ENCODE data around the gene GPR26. TPM values are rescaled to one million over a fixed set of nuclear protein-coding genes. Genes with fewer than 3 reads are reported as not detected.
"Not testable (repeated sequence)": the region's sequence is repeated elsewhere in the genome, so short reads cannot be mapped to it uniquely, and the experiment has no call there.

GPR26 gene
- polyA plus RNA-seq, 4 donors, result 0.01 TPM; not detected in 3

DNA sequence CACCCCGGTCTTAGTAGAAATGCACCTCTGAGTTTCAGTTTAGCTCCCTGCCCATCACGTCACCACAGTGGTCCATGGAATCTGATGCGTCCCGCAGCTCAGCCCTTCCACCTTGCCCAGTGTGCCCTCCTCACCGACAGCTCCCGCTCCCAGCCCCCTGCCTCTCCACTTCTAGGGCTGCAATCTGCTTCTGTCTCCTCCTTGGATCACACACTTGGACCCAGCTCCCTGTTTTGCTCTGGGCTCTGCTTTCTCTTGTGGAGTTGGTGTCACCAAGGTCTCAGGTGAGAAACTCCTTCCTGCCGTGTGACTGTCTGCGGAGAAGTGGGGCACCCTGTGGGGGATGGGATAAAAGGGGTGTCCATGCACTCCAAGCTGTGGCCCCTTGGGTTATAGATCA, 37.9 kb downstream of the GPR26 start:
- no peak for DNase-seq (ENCODE audit: low read depth in 4 of 4, low spot score in 3 of 4)

DNA sequence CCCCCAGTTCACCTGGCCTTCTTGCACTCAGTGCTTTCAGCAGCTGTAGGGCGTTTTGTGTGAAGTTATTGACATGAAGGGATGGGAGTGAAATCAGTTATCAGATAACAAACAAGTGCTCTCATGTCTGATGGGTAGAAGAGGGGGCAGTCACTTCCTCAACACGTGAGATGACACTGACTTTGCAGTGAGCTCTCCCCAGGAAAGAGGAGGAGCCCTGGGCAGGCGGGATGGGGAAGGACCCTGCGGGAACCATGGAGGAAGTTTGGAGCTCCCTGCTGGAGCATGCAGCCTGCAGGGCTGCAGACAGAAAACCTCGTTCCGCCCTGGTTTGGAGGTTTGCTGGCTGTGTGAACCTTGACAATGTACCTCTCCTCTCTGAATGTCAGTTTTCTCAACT, 38.7 kb downstream of the GPR26 start:
- no peak for DNase-seq (ENCODE audit: low read depth in 4 of 4, low spot score in 3 of 4)

DNA sequence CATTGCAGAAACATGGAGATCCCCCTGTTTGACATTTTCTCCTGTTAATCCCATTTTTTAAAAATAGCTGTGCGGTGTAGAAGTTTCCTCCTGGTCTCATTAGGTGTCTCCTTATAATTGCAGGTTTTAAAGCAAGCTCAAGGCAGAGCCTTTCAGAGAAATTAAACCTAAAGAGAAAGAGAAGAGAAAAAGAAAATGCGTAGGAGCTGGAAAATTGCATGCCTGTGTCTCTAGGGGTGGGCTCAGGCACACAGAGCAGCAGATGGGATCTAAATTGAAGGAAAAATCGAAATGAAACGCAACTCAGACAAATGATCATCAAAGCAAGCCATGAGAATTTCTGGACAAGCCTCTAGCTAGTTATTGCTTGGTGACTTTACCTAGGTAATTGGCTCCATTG, 40.1 kb downstream of the GPR26 start:
- no peak for DNase-seq (ENCODE audit: low read depth in 4 of 4, low spot score in 3 of 4)

DNA sequence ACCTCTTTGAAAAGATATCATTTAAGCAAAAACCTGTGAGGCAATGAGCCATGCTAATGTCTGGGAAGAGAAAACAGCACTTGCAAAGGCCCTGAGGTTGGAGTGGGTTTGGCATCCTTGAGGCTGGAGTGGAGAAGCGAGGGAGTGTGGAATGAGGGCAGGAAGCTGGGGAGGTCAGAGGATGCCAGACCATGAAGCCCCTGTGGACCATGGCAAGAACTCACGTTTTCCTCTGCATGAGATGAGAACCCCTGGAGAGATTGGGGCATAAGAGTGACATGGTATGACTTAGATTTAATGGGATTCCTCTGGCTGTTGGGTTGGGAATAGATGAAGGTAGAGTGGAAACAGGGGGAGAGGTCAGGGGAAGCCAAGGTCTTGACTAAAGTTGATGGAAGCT, 49.4 kb downstream of the GPR26 start:
- no peak for DNase-seq (ENCODE audit: low read depth in 4 of 4, low spot score in 3 of 4)

DNA sequence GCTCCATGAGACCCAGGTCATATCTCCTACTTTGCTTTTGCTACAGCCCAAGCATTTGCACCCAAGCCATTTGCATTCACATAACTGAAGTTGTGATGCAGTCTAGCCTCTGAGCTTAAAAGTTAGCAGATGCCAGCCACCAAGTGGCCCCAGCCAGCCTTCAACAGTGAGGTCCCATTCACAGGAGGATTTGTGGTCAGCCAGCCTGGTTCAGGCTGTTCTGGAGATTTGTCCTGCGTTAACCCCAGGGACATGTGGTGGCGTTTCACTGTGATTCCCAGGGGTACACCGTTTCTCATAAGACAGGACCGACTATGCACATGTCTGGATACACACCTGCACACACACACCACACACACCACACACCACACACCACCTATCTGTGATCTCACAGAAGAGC, 51.2 kb downstream of the GPR26 start:
- no peak for DNase-seq (ENCODE audit: low read depth in 4 of 4, low spot score in 3 of 4)

DNA sequence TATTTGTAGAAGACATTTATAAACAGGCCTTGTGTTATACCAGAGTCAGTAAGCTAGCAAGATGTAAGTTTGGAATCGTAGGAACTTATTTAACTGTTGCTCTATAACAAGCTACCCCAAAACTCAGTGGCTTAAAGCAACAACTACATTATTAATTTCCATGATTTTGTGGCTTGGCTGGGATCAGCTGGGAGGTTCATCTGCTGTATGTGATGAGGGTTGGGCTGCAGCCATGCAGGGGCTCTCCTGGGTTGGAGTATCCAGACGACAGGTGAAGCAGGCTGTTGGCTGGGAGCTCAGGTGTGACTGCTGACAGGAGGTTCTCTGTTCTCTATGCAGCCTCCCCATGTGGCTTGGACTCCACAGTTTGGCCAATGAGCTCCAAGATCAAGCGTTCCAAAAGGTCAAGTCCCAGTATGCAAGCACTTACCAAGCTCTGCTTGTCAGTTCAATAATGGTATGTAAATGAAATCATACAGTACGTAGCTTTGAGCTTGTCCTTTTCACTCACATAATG, 52.4 kb downstream of the GPR26 start:
- no peak for DNase-seq (ENCODE audit: low read depth in 4 of 4, low spot score in 3 of 4)

DNA sequence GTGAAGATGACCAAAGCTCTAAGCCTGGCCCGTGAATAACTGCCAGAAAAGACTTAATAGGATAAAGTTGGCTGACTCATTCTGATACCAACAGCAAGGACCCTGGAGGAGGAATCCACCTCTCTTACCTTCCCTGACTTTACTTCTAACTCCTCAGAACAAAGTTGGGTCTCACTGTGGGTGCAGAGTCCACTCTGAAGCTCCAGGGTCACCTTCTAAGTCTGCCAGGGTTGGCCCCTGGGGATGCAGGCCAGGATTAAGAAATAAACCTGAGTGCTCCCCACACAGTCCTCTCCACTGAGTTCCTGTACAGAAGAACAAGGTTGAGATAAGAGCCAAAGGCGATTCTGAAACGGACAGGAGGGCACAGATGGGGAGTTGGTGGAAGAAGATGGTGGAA, 54.4 kb downstream of the GPR26 start:
- no peak for DNase-seq (ENCODE audit: low read depth in 4 of 4, low spot score in 3 of 4)

DNA sequence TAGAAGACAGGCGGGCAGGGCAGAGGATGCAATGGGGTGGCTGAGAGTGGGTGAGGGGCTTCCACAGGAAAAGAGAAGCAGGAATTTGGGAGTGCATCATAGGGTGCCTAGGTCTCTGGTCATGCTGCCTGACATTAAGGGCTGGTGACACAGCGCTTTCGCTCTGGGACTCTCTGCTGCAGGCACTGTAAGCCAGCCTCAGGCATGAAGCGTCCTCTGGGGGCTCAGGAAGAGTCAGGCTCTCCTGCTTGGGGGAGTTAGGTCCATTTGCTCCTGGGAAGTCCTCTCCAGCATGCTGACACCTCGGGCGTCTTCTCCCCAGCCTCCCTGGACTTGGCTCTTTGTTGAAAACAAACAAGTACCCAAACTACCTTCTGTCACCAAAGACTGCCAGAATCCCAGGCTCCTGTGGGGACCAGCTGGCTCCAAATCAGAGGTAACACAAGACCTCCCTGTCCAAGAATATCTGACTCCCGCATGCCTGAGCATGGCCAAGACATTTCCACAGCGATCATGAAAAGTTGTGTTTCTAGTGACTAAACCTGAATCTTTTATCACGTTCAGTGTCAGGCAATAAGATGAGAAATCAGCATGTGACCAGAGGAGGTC, 55.4 kb downstream of the GPR26 start:
- no peak for DNase-seq (ENCODE audit: low read depth in 4 of 4, low spot score in 3 of 4)

DNA sequence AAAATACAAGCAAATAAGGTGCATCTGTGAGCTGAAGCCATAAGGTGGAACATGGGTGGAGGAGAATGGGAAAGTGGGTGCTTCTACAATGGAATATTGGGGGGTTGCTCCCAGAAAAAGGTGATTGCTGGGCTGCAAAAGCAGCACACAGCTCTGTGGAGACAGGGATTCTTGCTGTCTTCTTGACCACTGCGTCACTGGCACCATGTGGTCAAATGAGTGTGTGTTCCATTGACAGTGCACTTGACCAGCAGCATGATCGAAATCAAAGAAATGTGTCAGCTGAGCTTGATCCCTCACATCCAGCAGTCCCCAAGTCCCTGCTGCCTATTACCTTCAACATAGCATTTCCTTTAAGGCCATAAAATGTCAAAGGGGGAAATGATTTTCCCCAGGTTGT, 56.2 kb downstream of the GPR26 start:
- no peak for DNase-seq (ENCODE audit: low read depth in 4 of 4, low spot score in 3 of 4)

DNA sequence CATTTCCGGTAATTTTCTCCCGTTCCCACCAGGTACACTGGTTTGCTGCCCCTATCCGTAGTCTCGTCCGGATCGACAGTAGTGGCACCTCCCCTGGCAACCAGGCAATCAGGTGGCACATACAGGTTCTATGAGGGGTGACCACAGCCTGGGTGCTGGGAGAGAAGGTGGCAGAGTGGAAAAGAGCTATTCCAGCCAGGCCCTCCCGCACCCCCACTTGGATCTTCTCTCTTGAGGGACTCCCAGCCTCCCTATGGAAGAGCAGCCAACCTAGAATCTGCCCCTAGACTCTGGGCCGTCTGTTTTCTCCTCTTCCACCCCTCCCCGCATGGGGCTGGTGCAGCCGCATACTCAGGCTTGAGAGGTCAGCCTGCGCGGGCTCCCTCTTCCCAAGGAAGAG, 58.6 kb downstream of the GPR26 start:
- no peak for DNase-seq (ENCODE audit: low read depth in 4 of 4, low spot score in 3 of 4)

DNA sequence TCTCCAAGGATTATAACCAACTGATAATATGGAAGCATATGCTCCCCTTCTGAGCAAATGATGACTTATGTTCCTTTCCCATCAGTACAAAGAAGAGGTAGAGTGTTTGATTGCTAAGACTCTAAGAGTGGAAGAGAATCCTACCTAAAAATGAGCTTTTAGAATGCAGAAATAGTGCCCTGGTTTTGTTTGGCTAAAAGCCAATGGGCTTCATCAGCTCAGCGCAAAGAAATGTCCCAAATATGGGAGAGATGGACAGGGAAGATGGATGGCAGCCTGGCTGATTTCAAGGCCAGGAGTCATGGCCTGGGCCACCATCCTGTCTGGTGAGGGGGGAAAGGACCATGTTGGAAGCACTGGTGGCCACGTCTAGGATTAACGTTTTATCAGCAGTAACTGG, 60.2 kb downstream of the GPR26 start:
- DNase-seq (ENCODE audit: low read depth in 4 of 4, low spot score in 3 of 4), result no peak

DNA sequence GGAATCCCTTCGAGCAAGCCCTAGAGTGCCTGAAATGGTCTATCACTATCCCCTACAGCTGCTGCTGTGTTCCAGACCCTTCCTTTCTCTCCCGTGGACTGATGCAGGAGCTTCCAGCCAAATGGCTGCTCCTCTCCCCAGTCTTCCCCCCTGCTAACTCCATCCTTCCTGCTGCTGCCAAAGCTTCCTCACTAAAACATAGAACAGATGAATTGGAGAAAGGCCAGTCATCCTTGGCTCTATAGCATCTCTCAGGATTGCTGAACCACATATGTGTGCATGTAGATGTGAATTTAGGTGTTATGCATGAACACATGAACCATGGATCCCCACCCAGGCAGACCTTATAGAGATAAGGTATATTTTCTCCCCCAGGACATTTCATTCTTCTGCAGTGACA, 60.7 kb downstream of the GPR26 start:
- no peak for DNase-seq (ENCODE audit: low read depth in 4 of 4, low spot score in 3 of 4)

DNA sequence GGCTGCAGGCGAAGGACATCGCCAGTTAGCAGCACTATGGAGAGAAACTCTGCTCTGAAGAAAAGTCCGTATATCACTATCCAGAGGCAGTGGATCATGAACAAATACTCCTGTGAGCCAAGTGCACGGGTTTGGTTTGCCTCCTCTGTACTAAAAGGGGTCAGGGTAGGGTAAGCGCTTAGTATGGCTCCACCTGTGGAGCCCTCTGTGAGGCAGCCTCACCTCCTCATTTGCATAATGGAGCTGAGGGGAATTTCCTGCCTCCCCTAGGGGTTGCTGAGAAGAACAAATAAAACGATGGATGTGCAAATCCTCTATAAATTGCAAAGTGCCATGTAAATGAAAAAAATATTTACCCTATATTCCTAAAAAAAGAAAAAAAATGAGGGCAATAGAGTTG, 63.4 kb downstream of the GPR26 start:
- DNase-seq (ENCODE audit: low read depth in 4 of 4, low spot score in 3 of 4), result no peak

DNA sequence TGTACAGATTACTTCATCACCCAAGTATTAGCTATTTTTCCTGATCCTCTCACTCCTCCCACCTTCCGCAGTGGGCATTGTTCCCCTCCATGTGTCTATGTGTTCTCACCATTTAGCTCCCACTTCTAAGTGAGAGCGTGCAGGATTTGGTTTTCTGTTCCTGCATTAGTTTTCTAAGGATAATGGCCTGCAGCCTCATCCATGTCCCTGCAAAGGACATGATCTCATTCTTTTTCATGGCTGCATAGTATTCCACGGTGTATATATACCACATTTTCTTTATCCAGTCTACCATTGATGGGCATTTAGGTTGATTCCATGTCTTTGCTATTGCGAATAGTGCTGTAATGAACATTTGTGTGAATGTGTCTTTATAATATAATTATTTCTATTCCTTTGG, 70.8 kb downstream of the GPR26 start:
- DNase-seq (ENCODE audit: low read depth in 4 of 4, low spot score in 3 of 4), result not testable (repeated sequence)

DNA sequence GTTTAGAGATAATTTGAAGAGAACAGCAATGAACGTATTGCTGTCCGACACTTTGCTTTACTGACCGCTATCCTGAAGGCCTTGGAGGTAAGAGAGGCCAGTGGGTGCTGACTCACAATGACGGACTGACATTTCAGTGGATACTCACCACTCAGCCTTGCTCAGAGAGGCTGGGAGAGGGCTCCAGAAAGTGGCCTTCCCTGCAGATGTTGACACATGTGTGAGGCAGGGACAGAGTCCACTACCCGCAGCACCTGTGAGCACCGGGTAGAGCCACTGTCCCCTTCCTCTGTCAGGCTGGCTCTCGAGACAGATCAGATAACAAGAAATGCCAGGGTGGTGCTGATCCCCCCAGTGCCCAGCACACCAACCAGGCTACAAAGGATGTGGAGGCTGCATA, 75.0 kb downstream of the GPR26 start:
- no peak for DNase-seq (ENCODE audit: low read depth in 4 of 4, low spot score in 3 of 4)

DNA sequence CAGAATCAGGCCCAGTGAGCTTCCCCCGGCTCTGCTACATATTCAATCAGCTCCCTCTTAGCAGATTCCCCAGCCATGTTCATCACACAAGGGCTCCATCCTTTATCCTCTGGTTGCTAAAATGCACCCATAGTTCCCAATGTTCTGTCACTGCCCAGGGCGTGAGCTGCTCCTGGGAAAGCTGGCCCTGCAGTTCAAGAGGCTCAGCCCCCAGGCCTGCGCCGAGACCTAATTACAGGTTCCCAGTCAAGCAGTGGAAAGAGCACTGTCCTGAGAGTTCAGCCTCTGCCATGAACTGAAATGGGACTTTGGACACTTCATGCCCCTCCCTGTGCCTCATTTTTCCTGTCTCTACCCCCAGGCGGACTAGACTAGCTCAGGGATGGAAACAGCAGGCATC, 75.6 kb downstream of the GPR26 start:
- DNase-seq (ENCODE audit: low read depth in 4 of 4, low spot score in 3 of 4), result no peak

DNA sequence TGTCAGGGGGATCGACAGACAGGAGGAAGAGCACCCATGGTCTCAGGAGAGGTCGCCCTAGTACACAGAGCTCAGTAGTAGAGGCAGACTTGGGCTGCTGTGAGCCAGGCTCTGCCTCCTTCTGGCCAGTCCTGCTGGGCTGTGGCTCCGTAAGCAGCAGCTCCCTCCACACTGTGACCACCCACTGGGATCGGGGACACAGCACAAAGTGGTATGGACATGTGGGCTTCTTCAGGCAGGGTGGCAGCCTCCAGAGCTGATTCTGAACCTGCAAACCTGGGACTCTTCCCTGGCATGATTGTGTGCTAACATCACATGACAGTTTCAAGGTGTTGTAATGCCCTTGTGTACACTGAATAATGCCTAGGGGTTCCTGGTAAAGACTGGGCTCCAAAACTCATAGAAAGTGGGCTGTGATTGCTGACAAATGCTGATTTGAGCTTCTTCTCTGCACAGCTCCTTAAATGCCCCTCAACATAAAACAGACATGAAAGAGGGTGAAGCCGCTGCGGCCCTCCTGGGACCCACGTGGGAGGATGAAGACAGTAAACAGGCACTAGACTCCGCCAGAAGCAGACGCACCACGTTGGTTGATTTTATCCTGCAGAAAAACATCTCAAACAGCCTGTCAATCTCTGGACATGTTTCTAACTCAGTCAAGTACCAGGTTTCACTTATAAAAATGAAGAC, 76.7 kb downstream of the GPR26 start:
- DNase-seq (ENCODE audit: low read depth in 4 of 4, low spot score in 3 of 4), result no peak

DNA sequence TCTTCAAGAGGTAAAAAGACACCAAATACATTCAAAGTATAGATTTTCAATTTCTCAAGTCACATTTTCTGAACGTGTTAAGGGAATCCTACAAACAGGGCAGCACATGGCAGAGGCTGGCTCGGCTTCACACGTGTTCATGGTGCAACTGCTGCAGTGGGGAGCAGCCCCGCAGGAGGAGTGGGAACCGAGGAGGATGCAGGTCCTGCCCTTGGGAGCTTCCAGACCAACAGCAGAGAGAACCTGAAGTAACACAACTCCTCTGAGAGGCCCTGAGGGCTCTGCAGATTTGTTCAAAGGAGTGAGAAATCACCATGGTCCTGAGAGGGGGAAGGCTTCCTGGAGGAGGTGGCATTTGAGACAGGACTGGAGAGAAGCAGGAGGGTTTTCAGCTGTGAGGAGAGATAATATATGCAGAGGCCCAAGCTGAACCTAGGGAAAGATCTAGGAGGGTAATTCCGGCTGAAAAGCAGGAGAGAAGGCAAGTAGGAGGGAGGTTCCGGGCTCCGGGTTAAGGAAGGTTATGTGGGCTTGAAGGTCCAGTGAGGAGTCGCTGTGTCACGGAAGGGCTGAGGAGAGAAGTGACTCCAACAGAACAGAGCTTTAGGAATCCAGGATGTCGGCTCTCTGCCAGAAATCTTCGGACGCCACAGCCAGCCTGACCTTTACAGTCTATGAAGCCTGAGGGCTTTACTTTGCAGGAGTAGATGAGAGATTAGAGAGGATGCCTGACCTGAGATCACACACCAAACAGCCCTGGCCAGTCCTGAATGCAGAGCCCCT, 77.5 kb downstream of the GPR26 start:
- DNase-seq (ENCODE audit: low read depth in 4 of 4, low spot score in 3 of 4), result no peak

DNA sequence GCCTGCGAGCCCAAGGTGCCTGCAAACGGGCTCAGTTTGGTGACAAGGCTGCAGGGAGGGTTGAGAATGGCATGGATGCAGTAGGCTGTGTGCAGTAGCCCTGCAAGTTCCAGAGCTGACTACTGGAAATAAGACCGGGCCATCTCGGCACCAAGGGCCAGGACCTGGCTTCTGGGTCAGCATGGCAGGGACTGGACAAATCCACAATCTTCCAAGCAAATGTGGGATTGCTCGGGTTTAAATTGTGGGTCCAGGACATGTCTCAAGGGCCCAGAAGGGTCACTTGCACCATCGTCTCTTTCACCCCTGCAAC, 78.0 kb downstream of the GPR26 start:
- DNase-seq (ENCODE audit: low read depth in 4 of 4, low spot score in 3 of 4), result no peak
